B cell (primary cell): ENCODE data around the gene ICA1L. TPM values are rescaled to one million over a fixed set of nuclear protein-coding genes. Genes with fewer than 3 reads are reported as not detected.

ENCODE experiments used
- ATAC-seq: fragments of 200-7000 bp; cut with Tn5 transposase; one replicate; pipeline ENCODE4 v1.10.0; 2021; ENCODE audit warnings: low read depth, mild to moderate bottlenecking, moderate number of reproducible peaks, moderate library complexity
- CTCF ChIA-PET: fragments of 350-600 bp; sonication (Branson Sonifier 250); formaldehyde crosslinking; loops from one replicate; lab custom pipeline; 2021; ENCODE audit warnings: antibody characterized with exemption, inconsistent platforms; lab: Charles Lee
- POLR2A ChIA-PET: fragments of 350-600 bp; sonication (Branson Sonifier 250); formaldehyde crosslinking; loops from one replicate; lab custom pipeline; 2021; ENCODE audit warnings: antibody characterized with exemption; lab: Charles Lee
- DNase-seq: peaks from one replicate; pipeline ENCODE4 v3.0.0; 2013
- H2AFZ ChIP-seq: 2 replicates; pipeline ENCODE4 v1.6.1; 2012; ENCODE audit warnings: mild to moderate bottlenecking, low read depth, low read length; ENCODE audit not compliant: insufficient read depth, poor library complexity, severe bottlenecking
- H3K27ac ChIP-seq, 2 donors: 1 replicate in 1 of 2; 2 replicates in 1 of 2; pipeline ENCODE4 v1.5.1; 2012 to 2013; ENCODE audit warnings: low read length in 2 of 2, mild to moderate bottlenecking in 2 of 2, moderate library complexity in 1 of 2
- H3K27me3 ChIP-seq, 4 experiments: fragments of 200-600 bp in 1 of 4; sonication (generic) in 1 of 4; replicated peaks in 1 of 4; 1 replicate in 2 of 4; 2 replicates in 2 of 4; pipeline versions ENCODE4 v1.6.1 to v1.7.0; 2013 to 2016; ENCODE audit warnings: low read length in 3 of 4, mild to moderate bottlenecking in 2 of 4, mixed read lengths in 1 of 4, moderate library complexity in 1 of 4; ENCODE audit not compliant: insufficient read depth in 4 of 4, control insufficient read depth in 3 of 4; ENCODE audit errors: control extremely low read depth in 1 of 4
- H3K36me3 ChIP-seq, 2 experiments: replicated peaks in 1 of 2; 1 replicate in 1 of 2; 2 replicates in 1 of 2; pipeline versions ENCODE4 v1.6.1 to v1.7.1; 2013; ENCODE audit warnings: low read length in 1 of 2; ENCODE audit not compliant: insufficient read depth in 2 of 2, control insufficient read depth in 1 of 2; ENCODE audit errors: control extremely low read depth in 1 of 2, extremely low read depth in 1 of 2
- H3K4me1 ChIP-seq, 2 donors: fragments of 200-600 bp in 1 of 2; sonication (generic) in 1 of 2; 1 replicate in 1 of 2; 2 replicates in 1 of 2; pipeline versions ENCODE4 v1.5.1 to v1.6.1; 2013 to 2017; ENCODE audit warnings: low read length in 2 of 2; ENCODE audit not compliant: control insufficient read depth in 2 of 2, insufficient read depth in 2 of 2
- H3K4me2 ChIP-seq: replicated peaks from 2 replicates; pipeline ENCODE3; 2012; ENCODE audit warnings: mild to moderate bottlenecking, low read depth, low read length; ENCODE audit not compliant: poor library complexity, severe bottlenecking
- H3K4me3 ChIP-seq, 5 experiments: fragments of 200-600 bp in 1 of 5; sonication (generic) in 1 of 5; 1 replicate in 3 of 5; 2 replicates in 2 of 5; pipeline versions ENCODE4 v1.5.1 to v1.7.0; 2011 to 2016; ENCODE audit warnings: low read length in 4 of 5, mild to moderate bottlenecking in 4 of 5, low read depth in 2 of 5, control low read depth in 1 of 5, moderate library complexity in 1 of 5; ENCODE audit not compliant: insufficient read depth in 1 of 5; ENCODE audit errors: control extremely low read depth in 1 of 5, extremely low read depth in 1 of 5
- H3K79me2 ChIP-seq: fragments of 200-600 bp; sonication (generic); one replicate; pipeline ENCODE4 v1.6.0; 2016; ENCODE audit warnings: low read length; ENCODE audit not compliant: control insufficient read depth, insufficient read depth
- H3K9ac ChIP-seq: fragments of 200-600 bp; sonication (generic); 2 replicates; pipeline ENCODE4 v1.6.1; 2017; ENCODE audit warnings: mild to moderate bottlenecking, low read length, moderate library complexity
- H3K9me3 ChIP-seq, 3 donors: one replicate each; pipeline versions ENCODE4 v1.6.1 to v1.7.1; 2013; ENCODE audit warnings: low read length in 2 of 3; ENCODE audit not compliant: control insufficient read depth in 2 of 3, insufficient read depth in 1 of 3; ENCODE audit errors: control extremely low read depth in 1 of 3
- H4K20me1 ChIP-seq: 2 replicates; pipeline ENCODE4 v1.6.0; 2012; ENCODE audit warnings: mild to moderate bottlenecking, low read length; ENCODE audit not compliant: insufficient read depth, control insufficient read depth, poor library complexity, severe bottlenecking
- H3K27ac Mint-ChIP-seq: one replicate; pipeline ENCODE4 v1.8.0; 2021; ENCODE audit warnings: mixed read lengths
- H3K27me3 Mint-ChIP-seq: one replicate; pipeline ENCODE4 v1.8.0; 2021; ENCODE audit warnings: mixed read lengths
- H3K4me1 Mint-ChIP-seq: one replicate; pipeline ENCODE4 v1.8.0; 2021; ENCODE audit warnings: mixed read lengths
- H3K4me3 Mint-ChIP-seq: one replicate; pipeline ENCODE4 v1.8.0; 2021; ENCODE audit warnings: mixed read lengths
- H3K9me3 Mint-ChIP-seq: one replicate; pipeline ENCODE4 v1.8.0; 2022; ENCODE audit warnings: mixed read lengths; ENCODE audit not compliant: insufficient read depth
- EZH2 ChIP-seq: IDR thresholded peaks from 2 replicates; pipeline ENCODE4 v1.6.1; 2012; ENCODE audit warnings: borderline replicate concordance, low read depth, mild to moderate bottlenecking, moderate library complexity, low read length; ENCODE audit not compliant: insufficient read depth, poor library complexity, severe bottlenecking
- WGBS: methylation state at CpG from one replicate; pipeline ENCODE4 v1.1.5; 2013; ENCODE audit warnings: missing lambda C conversion rate; ENCODE audit not compliant: insufficient coverage; 5-methylcytosine and 5-hydroxymethylcytosine counted together
- intact Hi-C: fragments of 100-400 bp; cut with micrococcal nuclease; formaldehyde crosslinking; loops from one replicate; pipeline ENCODE4 v1.10.0; 2022
- polyA plus RNA-seq: library from polyadenylated mRNA; depleted of rRNA; stranded (reverse); fragments of >200 nt; gene quantifications from 2 replicates; pipeline ENCODE4 v1.2.3, GENCODE V29; 2012
- total RNA-seq, 2 donors: library from RNA; stranded (reverse); fragments of 120-200 nt in 1 of 2; gene quantifications; 1 replicate in 1 of 2; 2 replicates in 1 of 2; pipeline versions ENCODE4 v1.2.3 to v1.2.4, GENCODE V29; 2013 to 2022
- TF ChIP-seq, protein P1 (sequence below): fragments of 200-600 bp; IDR thresholded peaks from one replicate; pipeline ENCODE4 v1.8.0; 2022; ENCODE audit warnings: antibody characterized with exemption, mild to moderate bottlenecking

Gene ICA1L
- total and polyA plus RNA-seq, 2 donors (not counting 1 experiment from before 2014, with no cell fraction given), result 2.4 to 6.8 TPM

DNA sequence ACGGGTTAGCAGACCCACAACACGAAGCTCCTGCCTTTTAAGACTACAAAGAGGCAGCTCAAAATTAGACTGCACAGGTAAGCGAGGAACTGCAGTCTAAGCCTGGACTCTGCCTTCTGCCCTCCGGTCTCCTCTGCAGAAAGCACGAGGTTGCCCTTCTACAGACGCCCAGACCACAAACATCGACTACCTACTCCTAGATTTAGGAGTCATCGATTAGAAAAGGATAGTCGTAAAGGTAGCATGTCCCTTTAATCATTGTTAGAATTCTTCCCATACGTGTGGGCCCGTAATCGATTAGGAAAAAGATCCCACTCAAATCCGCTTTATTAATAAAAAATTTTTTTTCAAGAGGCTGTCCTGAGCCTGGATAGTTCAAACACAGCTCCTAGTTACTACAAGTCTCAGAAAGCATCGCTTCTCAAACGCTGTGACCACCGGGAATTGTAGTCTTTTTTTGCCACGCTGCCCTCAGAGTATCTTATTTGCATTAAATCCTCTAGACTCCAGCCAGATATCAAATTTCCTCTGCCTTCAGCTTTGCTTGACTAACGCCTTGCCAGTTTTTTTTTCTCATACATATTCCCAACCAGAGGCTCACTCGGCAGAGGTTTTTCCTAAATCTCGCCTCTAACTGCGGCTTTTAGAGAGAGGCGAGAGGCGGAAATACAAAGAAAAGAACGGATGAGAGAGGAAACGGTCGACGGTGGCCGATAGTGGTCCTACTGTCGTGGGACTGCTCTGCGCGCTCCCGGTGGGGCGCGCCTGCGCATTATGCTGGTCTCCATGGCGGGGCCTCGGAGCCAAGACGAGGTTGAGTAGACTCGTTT lies 40.2 kb upstream of the ICA1L start, which contains the start of the genes CARF and WDR12:
Gene CARF (plus strand): TSS at position 764 of the 830 bp plus-strand sequence. CDS start 29,628 bp downstream, outside the sequence.
Gene WDR12 (minus strand): TSS at position 162 of the 830 bp plus-strand sequence. CDS start 197 bp downstream, outside the sequence.
- Histone ChIP-seq H3K79me2 (peaks cover 37% of the 10 kb centered on the region), H4K20me1 (peaks cover 14% of the 10 kb centered on the region), H3K4me2 (peak within 1 kb of the TSS; percentile 83), H2AFZ (peak within 1 kb of the TSS; percentile 95), H3K9ac (peak within 1 kb of the TSS; percentile 91), H3K27ac (peak within 1 kb of the TSS; percentile 67 to 83), H3K4me3 (peak within 1 kb of the TSS; percentile 52 to 100 (median 97)), H3K4me1 (peaks cover 5 to 11% of the 10 kb centered on the region in 2 donors), H3K36me3 (peaks cover 0 to 1% of the 10 kb centered on the region in 2 experiments), H3K27me3 (no peaks in the 10 kb centered on the region), H3K9me3 (no peaks in the 10 kb centered on the region)
- Mint-ChIP-seq H3K4me3 (peak within 1 kb of the TSS; percentile 99), H3K27me3 (no peaks in the 10 kb centered on the region), H3K27ac (peak within 1 kb of the TSS; percentile 99), H3K9me3 (no peaks in the 10 kb centered on the region), H3K4me1 (peaks cover 24% of the 10 kb centered on the region)
- ChIA-PET CTCF (interaction anchor here (0.9 to 3.5 kb wide), 3 partner anchors 41 to 417 kb away, joined by 3 to 15 read pairs (median 13); partner anchors contain the start of genes ABI2, CYP20A1 and ICA1L), POLR2A (interaction anchor here (0.6 to 2.5 kb wide), 5 partner anchors 8 to 327 kb away, joined by 3 to 10 read pairs (median 8); partner anchors contain the start of gene CYP20A1)
- intact Hi-C loops, result loop anchor here (1.0 to 10.0 kb wide), 7 partner anchors 40 to 877 kb away; partner anchors contain the start of genes CYP20A1, FAM117B, FZD7 and ICA1L
- peak; percentile 81 for ATAC-seq
- WGBS, result 0% methylated on average over 22 of the region's 39 CpGs
- TF ChIP-seq, protein P1, sequence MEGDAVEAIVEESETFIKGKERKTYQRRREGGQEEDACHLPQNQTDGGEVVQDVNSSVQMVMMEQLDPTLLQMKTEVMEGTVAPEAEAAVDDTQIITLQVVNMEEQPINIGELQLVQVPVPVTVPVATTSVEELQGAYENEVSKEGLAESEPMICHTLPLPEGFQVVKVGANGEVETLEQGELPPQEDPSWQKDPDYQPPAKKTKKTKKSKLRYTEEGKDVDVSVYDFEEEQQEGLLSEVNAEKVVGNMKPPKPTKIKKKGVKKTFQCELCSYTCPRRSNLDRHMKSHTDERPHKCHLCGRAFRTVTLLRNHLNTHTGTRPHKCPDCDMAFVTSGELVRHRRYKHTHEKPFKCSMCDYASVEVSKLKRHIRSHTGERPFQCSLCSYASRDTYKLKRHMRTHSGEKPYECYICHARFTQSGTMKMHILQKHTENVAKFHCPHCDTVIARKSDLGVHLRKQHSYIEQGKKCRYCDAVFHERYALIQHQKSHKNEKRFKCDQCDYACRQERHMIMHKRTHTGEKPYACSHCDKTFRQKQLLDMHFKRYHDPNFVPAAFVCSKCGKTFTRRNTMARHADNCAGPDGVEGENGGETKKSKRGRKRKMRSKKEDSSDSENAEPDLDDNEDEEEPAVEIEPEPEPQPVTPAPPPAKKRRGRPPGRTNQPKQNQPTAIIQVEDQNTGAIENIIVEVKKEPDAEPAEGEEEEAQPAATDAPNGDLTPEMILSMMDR, result no peak
- TF ChIP-seq EZH2, result no peak
- peak; percentile 96 for DNase-seq
